ENCODE results near the gene STIMATE.

DNA sequence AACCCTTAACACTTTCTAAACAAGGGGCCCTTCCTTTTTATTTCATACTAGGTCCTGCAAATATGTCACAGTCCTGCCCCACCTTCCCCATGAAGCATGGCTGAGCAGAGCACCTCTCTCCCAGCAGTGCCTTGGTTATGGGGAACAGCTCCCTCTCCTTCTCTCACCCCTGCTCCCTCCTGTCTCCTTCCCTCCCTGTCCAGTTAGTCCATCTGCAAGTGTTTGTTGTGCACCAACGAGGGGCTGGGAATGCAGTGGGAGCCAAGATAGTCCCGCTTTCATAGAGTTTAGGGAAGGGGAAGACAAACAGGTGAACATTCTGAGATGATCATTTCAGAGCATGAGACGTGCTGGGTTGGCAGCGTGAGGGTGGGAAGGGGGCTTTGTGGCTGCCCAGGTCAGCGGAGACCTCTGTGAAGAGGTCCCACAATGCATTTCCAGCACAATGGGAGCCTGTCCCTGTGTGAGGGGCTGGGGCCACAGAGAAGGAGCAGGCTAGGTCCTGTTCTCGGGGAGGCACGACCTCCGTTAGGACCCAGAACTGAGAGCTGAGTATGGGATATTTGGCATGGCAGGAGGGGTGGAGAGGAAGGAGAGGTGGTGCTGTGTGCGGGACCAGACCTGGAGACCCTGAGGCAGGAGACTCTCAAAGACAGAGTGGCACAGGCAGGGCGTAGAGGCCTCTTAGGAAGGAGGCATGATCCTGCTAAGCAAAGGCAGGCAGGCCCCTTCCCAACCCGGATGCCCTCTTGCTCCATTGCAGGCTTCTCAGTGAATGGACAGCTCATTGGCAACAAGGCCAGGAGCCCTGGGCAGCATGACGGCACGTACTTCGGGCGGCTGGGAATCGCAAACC is 108.2 kb downstream of the STIMATE start:
- TF ChIP-seq, protein P1, sequence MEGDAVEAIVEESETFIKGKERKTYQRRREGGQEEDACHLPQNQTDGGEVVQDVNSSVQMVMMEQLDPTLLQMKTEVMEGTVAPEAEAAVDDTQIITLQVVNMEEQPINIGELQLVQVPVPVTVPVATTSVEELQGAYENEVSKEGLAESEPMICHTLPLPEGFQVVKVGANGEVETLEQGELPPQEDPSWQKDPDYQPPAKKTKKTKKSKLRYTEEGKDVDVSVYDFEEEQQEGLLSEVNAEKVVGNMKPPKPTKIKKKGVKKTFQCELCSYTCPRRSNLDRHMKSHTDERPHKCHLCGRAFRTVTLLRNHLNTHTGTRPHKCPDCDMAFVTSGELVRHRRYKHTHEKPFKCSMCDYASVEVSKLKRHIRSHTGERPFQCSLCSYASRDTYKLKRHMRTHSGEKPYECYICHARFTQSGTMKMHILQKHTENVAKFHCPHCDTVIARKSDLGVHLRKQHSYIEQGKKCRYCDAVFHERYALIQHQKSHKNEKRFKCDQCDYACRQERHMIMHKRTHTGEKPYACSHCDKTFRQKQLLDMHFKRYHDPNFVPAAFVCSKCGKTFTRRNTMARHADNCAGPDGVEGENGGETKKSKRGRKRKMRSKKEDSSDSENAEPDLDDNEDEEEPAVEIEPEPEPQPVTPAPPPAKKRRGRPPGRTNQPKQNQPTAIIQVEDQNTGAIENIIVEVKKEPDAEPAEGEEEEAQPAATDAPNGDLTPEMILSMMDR (IDR thresholded peaks at IDR 0.05), result no peak
- TF ChIP-seq POLR2A (IDR thresholded peaks at IDR 0.05) (no peak), EP300 (IDR thresholded peaks at IDR 0.05) (no peak)
